ENCODE data around the gene LPCAT2. TPM values are rescaled to one million over a fixed set of nuclear protein-coding genes. Genes with fewer than 3 reads are reported as not detected.

Gene LPCAT2
- total and polyA plus RNA-seq, 2 experiments from 2014 or later = 7.8 to 23.8 TPM

DNA sequence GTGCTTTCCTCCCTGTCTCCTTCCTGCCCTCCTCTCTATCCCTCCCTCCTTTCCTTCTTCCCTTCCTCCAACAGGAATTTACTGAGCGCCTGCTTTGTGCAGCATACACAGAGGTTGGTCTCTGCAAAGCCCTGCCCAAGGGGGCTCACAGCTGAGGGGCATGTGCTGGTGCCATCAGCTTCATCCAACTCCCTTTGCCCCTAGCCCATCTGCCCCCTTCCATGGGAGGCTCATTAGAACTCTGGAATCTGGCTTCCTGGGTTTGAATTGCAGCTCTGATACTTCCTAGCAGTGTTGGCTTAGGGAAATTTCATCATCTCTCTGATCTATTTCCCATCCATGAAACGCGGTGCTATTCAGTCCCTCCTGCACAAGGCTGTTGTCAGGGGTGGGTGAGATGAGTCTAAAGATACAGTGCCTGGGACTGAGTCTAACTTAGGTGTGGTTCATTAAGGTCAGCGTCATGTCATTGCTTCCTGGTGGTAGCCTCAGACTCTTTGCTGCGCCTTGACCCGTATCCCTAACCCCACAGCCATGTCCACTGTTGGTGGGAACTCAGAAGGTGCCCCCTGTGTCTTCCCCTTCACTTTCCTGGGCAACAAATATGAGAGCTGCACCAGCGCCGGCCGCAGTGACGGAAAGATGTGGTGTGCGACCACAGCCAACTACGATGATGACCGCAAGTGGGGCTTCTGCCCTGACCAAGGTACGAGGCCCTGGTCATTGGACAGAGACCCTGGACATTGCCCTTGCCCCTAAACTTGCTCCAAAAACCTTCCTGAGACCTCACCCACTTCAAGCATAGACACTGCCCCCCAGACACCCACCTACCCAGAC is 19.5 kb upstream of the LPCAT2 start:
- Mint-ChIP-seq H3K27ac (no peak overlapping the region), H3K36me3 (ENCODE audit: low read depth) (peaks cover 45% of the 10 kb centered on the region), H3K27me3 (ENCODE audit: insufficient read depth, low read depth, poor library complexity) (peaks cover 4% of the 10 kb centered on the region), H3K4me3 (no peak overlapping the region), H3K9me3 (no peaks in the 10 kb centered on the region), H3K4me1 (no peaks in the 10 kb centered on the region)
- DNase-seq (ENCODE audit: low spot score) = no peak
- H3K36me3 ChIP-seq (ENCODE audit: insufficient read depth) = no peaks in the 10 kb centered on the region
- no peak overlapping the region for H3K4me3 ChIP-seq
- no peak overlapping the region for H3K27ac ChIP-seq (ENCODE audit: low read depth)
- H3K4me1 ChIP-seq (ENCODE audit: insufficient read depth) = no peaks in the 10 kb centered on the region
- no peak for TF ChIP-seq POLR2AphosphoS5 (IDR thresholded peaks at IDR 0.05; ENCODE audit: low read depth)
- no peak for ATAC-seq
- no peaks in the 10 kb centered on the region for H3K79me2 ChIP-seq (replicated peaks; ENCODE audit: insufficient read depth)
- H3K27me3 ChIP-seq (ENCODE audit: insufficient read depth) = no peaks in the 10 kb centered on the region
- H4K20me1 ChIP-seq (replicated peaks; ENCODE audit: insufficient read depth) = no peaks in the 10 kb centered on the region; the same call in 1 of the 2 replicates
- no peaks in the 10 kb centered on the region for H3K9me2 ChIP-seq (ENCODE audit: insufficient read depth)
- no peaks in the 10 kb centered on the region for H3F3A ChIP-seq (replicated peaks; ENCODE audit: low read depth)
- no peak overlapping the region for H3K4me2 ChIP-seq
- no peak overlapping the region for H2AFZ ChIP-seq

DNA sequence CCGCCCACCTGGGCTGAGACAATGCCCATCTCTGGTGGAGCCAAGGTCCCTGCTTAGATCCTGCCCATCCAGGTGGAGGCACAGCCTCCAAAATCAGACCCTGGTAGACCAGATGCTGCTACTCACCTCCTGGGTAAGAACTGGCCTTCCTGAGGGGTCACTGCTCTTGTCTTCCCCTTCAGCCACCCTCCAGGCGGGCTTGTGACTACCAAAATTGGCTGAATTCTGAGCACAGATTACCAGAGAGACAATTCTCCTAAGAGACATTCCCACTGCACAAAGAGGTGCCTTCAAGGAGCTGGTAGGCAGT is 19.0 kb upstream of the LPCAT2 start:
- Mint-ChIP-seq H3K9me3 (no peaks in the 10 kb centered on the region), H3K36me3 (ENCODE audit: low read depth) (peaks cover 40% of the 10 kb centered on the region), H3K4me3 (no peak overlapping the region), H3K27ac (no peak overlapping the region), H3K4me1 (peaks cover 5% of the 10 kb centered on the region; the same call in 2 of the 3 replicates), H3K27me3 (ENCODE audit: insufficient read depth, low read depth, poor library complexity) (peaks cover 4% of the 10 kb centered on the region)
- no peak overlapping the region for H2AFZ ChIP-seq
- no peaks in the 10 kb centered on the region for H3K79me2 ChIP-seq (replicated peaks; ENCODE audit: insufficient read depth)
- no peaks in the 10 kb centered on the region for H3K36me3 ChIP-seq (ENCODE audit: insufficient read depth)
- no peaks in the 10 kb centered on the region for H3K9me2 ChIP-seq (ENCODE audit: insufficient read depth)
- H3K4me2 ChIP-seq = no peak overlapping the region
- no peak for DNase-seq (ENCODE audit: low spot score)
- H3F3A ChIP-seq (replicated peaks; ENCODE audit: low read depth) = no peaks in the 10 kb centered on the region
- ATAC-seq = no peak
- no peaks in the 10 kb centered on the region for H3K4me1 ChIP-seq (ENCODE audit: insufficient read depth)
- H3K4me3 ChIP-seq = no peak overlapping the region
- no peak overlapping the region for H3K27ac ChIP-seq (ENCODE audit: low read depth)
- no peaks in the 10 kb centered on the region; the same call in 1 of the 2 replicates for H4K20me1 ChIP-seq (replicated peaks; ENCODE audit: insufficient read depth)
- TF ChIP-seq CTCF (conservative IDR thresholded peaks at IDR 0.05; ENCODE audit: low read depth in 2 of 2) (no peak), NANOG (IDR thresholded peaks at IDR 0.05; ENCODE audit: borderline replicate concordance) (no peak)
- H3K27me3 ChIP-seq (ENCODE audit: insufficient read depth) = no peaks in the 10 kb centered on the region

DNA sequence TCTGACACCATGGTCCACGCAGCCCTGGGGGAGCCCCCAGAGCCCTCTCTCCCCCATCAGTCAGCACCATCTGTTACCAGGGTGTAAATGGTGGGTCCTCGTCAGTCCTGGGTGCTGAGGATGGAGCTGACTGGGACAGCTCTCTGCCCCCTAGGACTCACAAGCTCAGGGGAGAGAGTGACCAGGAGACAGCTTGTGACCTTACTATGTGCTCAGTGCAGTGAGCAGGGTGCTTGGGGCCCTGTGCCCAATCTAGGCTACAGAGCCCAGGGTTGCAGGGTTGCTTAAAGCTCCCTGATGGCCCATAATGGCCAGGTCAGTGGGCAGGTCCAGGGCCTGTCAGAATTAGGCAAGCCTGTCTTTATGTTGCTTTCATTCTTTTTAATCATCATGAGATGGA is 18.6 kb upstream of the LPCAT2 start:
- H3K9me3 Mint-ChIP-seq = no peaks in the 10 kb centered on the region
- no peak overlapping the region for H3K4me2 ChIP-seq
- H3K9me2 ChIP-seq (ENCODE audit: insufficient read depth) = no peaks in the 10 kb centered on the region
- no peak overlapping the region for H3K27ac Mint-ChIP-seq
- H3K36me3 Mint-ChIP-seq (ENCODE audit: low read depth) = peaks cover 38% of the 10 kb centered on the region
- DNase-seq (ENCODE audit: low spot score) (no peak), ATAC-seq (no peak)
- H3K36me3 ChIP-seq (ENCODE audit: insufficient read depth) = no peaks in the 10 kb centered on the region
- no peak overlapping the region for H3K27ac ChIP-seq (ENCODE audit: low read depth)
- no peaks in the 10 kb centered on the region for H3F3A ChIP-seq (replicated peaks; ENCODE audit: low read depth)
- H3K4me1 Mint-ChIP-seq = peaks cover 9% of the 10 kb centered on the region; the same call in 2 of the 3 replicates
- H3K79me2 ChIP-seq (replicated peaks; ENCODE audit: insufficient read depth) = no peaks in the 10 kb centered on the region
- no peaks in the 10 kb centered on the region for H3K27me3 ChIP-seq (ENCODE audit: insufficient read depth)
- no peak overlapping the region for H3K4me3 ChIP-seq
- H2AFZ ChIP-seq = no peak overlapping the region
- peaks cover 4% of the 10 kb centered on the region for H3K27me3 Mint-ChIP-seq (ENCODE audit: insufficient read depth, low read depth, poor library complexity)
- no peaks in the 10 kb centered on the region for H3K4me1 ChIP-seq (ENCODE audit: insufficient read depth)
- no peaks in the 10 kb centered on the region; the same call in 1 of the 2 replicates for H4K20me1 ChIP-seq (replicated peaks; ENCODE audit: insufficient read depth)
- H3K4me3 Mint-ChIP-seq = no peak overlapping the region
- TF ChIP-seq NANOG (IDR thresholded peaks at IDR 0.05; ENCODE audit: borderline replicate concordance) = no peak
- TF ChIP-seq CTCF (conservative IDR thresholded peaks at IDR 0.05; ENCODE audit: low read depth in 2 of 2) = no peak
- TF ChIP-seq CREB1 (CRISPR knock-in tag; IDR thresholded peaks at IDR 0.05; ENCODE audit: low read depth) = no peak
- no peak for TF ChIP-seq ZNF331 (CRISPR knock-in tag; IDR thresholded peaks at IDR 0.05; ENCODE audit: low read depth)
- TF ChIP-seq EZH2 (IDR thresholded peaks at IDR 0.05; ENCODE audit: low read depth, unreplicated experiment) = no peak
- TF ChIP-seq ZNF114 (CRISPR knock-in tag; IDR thresholded peaks at IDR 0.05) = no peak
- TF ChIP-seq POLR2AphosphoS5 (IDR thresholded peaks at IDR 0.05; ENCODE audit: low read depth) = no peak
- TF ChIP-seq, protein P1, sequence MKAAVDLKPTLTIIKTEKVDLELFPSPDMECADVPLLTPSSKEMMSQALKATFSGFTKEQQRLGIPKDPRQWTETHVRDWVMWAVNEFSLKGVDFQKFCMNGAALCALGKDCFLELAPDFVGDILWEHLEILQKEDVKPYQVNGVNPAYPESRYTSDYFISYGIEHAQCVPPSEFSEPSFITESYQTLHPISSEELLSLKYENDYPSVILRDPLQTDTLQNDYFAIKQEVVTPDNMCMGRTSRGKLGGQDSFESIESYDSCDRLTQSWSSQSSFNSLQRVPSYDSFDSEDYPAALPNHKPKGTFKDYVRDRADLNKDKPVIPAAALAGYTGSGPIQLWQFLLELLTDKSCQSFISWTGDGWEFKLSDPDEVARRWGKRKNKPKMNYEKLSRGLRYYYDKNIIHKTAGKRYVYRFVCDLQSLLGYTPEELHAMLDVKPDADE (IDR thresholded peaks at IDR 0.05) = no peak
- no peak for TF ChIP-seq REST (IDR thresholded peaks at IDR 0.05; ENCODE audit: unreplicated experiment)
- no peak for TF ChIP-seq JUNB (IDR thresholded peaks at IDR 0.05; ENCODE audit: unreplicated experiment)
